Astrocyte (in vitro differentiated cells and primary cell): ENCODE measurements around the gene RUNX3. TPM values are rescaled to one million over a fixed set of nuclear protein-coding genes. Genes with fewer than 3 reads are reported as not detected.

Experiments
- DNase-seq: peaks from one replicate; pipeline ENCODE4 v3.0.0-alpha.2; 2010; ENCODE audit warnings: low read depth
- FAIRE-seq: peaks from 2 replicates; lab custom pipeline; 2011; peaks lifted over from hg19 to GRCh38; lab: Jason Lieb, UNC
- H2AFZ ChIP-seq: 2 replicates; pipeline ENCODE4 v1.6.0; 2012; ENCODE audit warnings: low read depth, low read length, inconsistent platforms
- H3K27ac ChIP-seq: 2 replicates; pipeline ENCODE4 v1.5.1; 2011; ENCODE audit warnings: low read depth, low read length, inconsistent platforms
- H3K27me3 ChIP-seq: 2 replicates; pipeline ENCODE4 v1.6.0; 2011; ENCODE audit warnings: low read length, inconsistent platforms; ENCODE audit not compliant: insufficient read depth
- H3K36me3 ChIP-seq: 2 replicates; pipeline ENCODE4 v1.5.1; 2011; ENCODE audit warnings: low read length, inconsistent platforms; ENCODE audit not compliant: insufficient read depth
- H3K4me1 ChIP-seq: 2 replicates; pipeline ENCODE4 v1.5.1; 2011; ENCODE audit warnings: low read length, inconsistent platforms; ENCODE audit not compliant: insufficient read depth
- H3K4me2 ChIP-seq: 2 replicates; pipeline ENCODE4 v1.6.0; 2012; ENCODE audit warnings: low read length, inconsistent platforms
- H3K4me3 ChIP-seq: 2 replicates; pipeline ENCODE4 v1.5.1; 2011; ENCODE audit warnings: low read depth, mild to moderate bottlenecking, low read length, inconsistent platforms; ENCODE audit not compliant: insufficient read depth
- H3K79me2 ChIP-seq: 2 replicates; pipeline ENCODE4 v1.6.0; 2012; ENCODE audit warnings: mild to moderate bottlenecking, low read length, inconsistent platforms; ENCODE audit not compliant: insufficient read depth
- H3K9ac ChIP-seq: 2 replicates; pipeline ENCODE4 v1.6.0; 2012; ENCODE audit warnings: mild to moderate bottlenecking, low read length, inconsistent platforms
- H3K9me3 ChIP-seq: 2 replicates; pipeline ENCODE4 v1.5.1; 2012; ENCODE audit warnings: low read depth, mild to moderate bottlenecking, low read length, inconsistent platforms; ENCODE audit not compliant: insufficient read depth
- H4K20me1 ChIP-seq: 2 replicates; pipeline ENCODE4 v1.6.0; 2012; ENCODE audit warnings: low read length, inconsistent platforms; ENCODE audit not compliant: insufficient read depth
- H3K27ac Mint-ChIP-seq: one replicate; pipeline ENCODE4 v1.8.0; 2021; ENCODE audit warnings: mild to moderate bottlenecking, mixed read lengths; ENCODE audit not compliant: unreplicated experiment
- H3K27me3 Mint-ChIP-seq: one replicate; pipeline ENCODE4 v1.8.0; 2021; ENCODE audit warnings: low read depth, mixed read lengths; ENCODE audit not compliant: unreplicated experiment
- H3K36me3 Mint-ChIP-seq: one replicate; pipeline ENCODE4 v1.8.0; 2021; ENCODE audit warnings: low read depth, mixed read lengths; ENCODE audit not compliant: unreplicated experiment
- H3K4me1 Mint-ChIP-seq: one replicate; pipeline ENCODE4 v1.8.0; 2021; ENCODE audit warnings: low read depth, mixed read lengths; ENCODE audit not compliant: unreplicated experiment
- H3K4me3 Mint-ChIP-seq: one replicate; pipeline ENCODE4 v1.8.0; 2021; ENCODE audit warnings: mild to moderate bottlenecking, moderate library complexity, mixed read lengths; ENCODE audit not compliant: unreplicated experiment
- H3K9me3 Mint-ChIP-seq: one replicate; pipeline ENCODE4 v1.8.0; 2021; ENCODE audit warnings: mild to moderate bottlenecking, mixed read lengths; ENCODE audit not compliant: unreplicated experiment
- EZH2 ChIP-seq: IDR thresholded peaks from 2 replicates; pipeline ENCODE4 v1.6.1; 2012; ENCODE audit warnings: mild to moderate bottlenecking, low read length, inconsistent platforms; ENCODE audit not compliant: insufficient read depth
- total RNA-seq: library from RNA; stranded (reverse); gene quantifications from 2 replicates; pipeline ENCODE4 v1.2.1, GENCODE V29; 2021
- TF ChIP-seq, protein P1 (sequence below): IDR thresholded peaks from 2 replicates; pipeline ENCODE4 v1.5.1; 2011; ENCODE audit warnings: low read depth, mild to moderate bottlenecking, inconsistent platforms, low read length, moderate library complexity; ENCODE audit not compliant: insufficient read depth

RUNX3 gene
- total RNA-seq, 1 donor from 2014 or later: 2.5 TPM

GRCh38 chr1:24888061-24888970 is 41.8 kb downstream of the RUNX3 start:
- Mint-ChIP-seq H3K36me3 (peaks cover 2% of the 10 kb centered on the region), H3K9me3 (peaks cover 33% of the 10 kb centered on the region)
- peaks cover 4% of the 10 kb centered on the region for H3K27me3 ChIP-seq

GRCh38 chr1:24886241-24886640 is 43.8 kb downstream of the RUNX3 start:
- Mint-ChIP-seq H3K27ac (no peak overlapping the region), H3K9me3 (peaks cover 31% of the 10 kb centered on the region), H3K4me3 (no peak overlapping the region), H3K4me1 (no peaks in the 10 kb centered on the region), H3K27me3 (peaks cover 15% of the 10 kb centered on the region), H3K36me3 (peaks cover 2% of the 10 kb centered on the region)
- H3K36me3 ChIP-seq: no peaks in the 10 kb centered on the region
- H3K4me2 ChIP-seq: no peak overlapping the region
- TF ChIP-seq, protein P1, sequence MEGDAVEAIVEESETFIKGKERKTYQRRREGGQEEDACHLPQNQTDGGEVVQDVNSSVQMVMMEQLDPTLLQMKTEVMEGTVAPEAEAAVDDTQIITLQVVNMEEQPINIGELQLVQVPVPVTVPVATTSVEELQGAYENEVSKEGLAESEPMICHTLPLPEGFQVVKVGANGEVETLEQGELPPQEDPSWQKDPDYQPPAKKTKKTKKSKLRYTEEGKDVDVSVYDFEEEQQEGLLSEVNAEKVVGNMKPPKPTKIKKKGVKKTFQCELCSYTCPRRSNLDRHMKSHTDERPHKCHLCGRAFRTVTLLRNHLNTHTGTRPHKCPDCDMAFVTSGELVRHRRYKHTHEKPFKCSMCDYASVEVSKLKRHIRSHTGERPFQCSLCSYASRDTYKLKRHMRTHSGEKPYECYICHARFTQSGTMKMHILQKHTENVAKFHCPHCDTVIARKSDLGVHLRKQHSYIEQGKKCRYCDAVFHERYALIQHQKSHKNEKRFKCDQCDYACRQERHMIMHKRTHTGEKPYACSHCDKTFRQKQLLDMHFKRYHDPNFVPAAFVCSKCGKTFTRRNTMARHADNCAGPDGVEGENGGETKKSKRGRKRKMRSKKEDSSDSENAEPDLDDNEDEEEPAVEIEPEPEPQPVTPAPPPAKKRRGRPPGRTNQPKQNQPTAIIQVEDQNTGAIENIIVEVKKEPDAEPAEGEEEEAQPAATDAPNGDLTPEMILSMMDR: no peak
- TF ChIP-seq EZH2: no peak
- peaks cover 8% of the 10 kb centered on the region for H3K4me1 ChIP-seq
- DNase-seq (no peak), FAIRE-seq (no peak)
- H3K27me3 ChIP-seq: peaks cover 6% of the 10 kb centered on the region
- H3K9me3 ChIP-seq: no peaks in the 10 kb centered on the region
- no peak overlapping the region for H3K27ac ChIP-seq
- H2AFZ ChIP-seq: no peak overlapping the region
- H3K9ac ChIP-seq: no peak overlapping the region
- H3K79me2 ChIP-seq: no peaks in the 10 kb centered on the region
- no peaks in the 10 kb centered on the region for H4K20me1 ChIP-seq
- no peak overlapping the region for H3K4me3 ChIP-seq

More at GRCh38 chr1:24888061-24888970, 41.8 kb downstream of the RUNX3 start:
- TF ChIP-seq, protein P1: no peak
- no peak for TF ChIP-seq EZH2
- DNase-seq: no peak
- Histone ChIP-seq H3K9me3 (no peaks in the 10 kb centered on the region), H3K4me2 (no peak overlapping the region), H3K79me2 (no peaks in the 10 kb centered on the region), H2AFZ (no peak overlapping the region), H4K20me1 (no peaks in the 10 kb centered on the region), H3K4me3 (no peak overlapping the region), H3K4me1 (peaks cover 8% of the 10 kb centered on the region), H3K27ac (no peak overlapping the region), H3K36me3 (no peaks in the 10 kb centered on the region), H3K9ac (no peak overlapping the region)
- Mint-ChIP-seq H3K4me3 (no peak overlapping the region), H3K27ac (no peak overlapping the region), H3K4me1 (no peaks in the 10 kb centered on the region), H3K27me3 (peaks cover 15% of the 10 kb centered on the region)
- no peak for FAIRE-seq

DNA sequence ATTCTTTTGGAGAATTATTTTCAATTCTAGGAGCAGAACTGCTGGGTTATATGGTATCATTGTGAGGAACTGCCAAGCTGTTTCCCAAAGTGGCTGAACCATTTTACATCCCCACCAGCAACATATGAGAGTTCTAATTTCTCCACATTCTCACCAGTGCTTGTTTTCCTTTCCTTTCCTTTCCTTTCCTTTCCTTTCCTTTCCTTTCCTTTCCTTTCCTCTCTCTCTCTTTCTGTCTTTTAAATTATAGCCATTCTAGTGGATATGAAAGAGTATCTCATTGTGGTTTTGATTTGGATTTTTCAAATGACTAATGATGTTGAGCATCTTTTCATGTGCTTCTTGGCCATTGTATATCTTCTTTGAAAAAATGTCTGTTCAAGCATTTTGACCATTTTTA is 45.3 kb downstream of the RUNX3 start:
- no peak overlapping the region for H3K4me3 ChIP-seq
- H3K27me3 ChIP-seq: peaks cover 8% of the 10 kb centered on the region
- FAIRE-seq: no peak
- H3K9me3 Mint-ChIP-seq: peaks cover 28% of the 10 kb centered on the region
- no peak overlapping the region for H3K9ac ChIP-seq
- H3K36me3 ChIP-seq: no peaks in the 10 kb centered on the region
- no peaks in the 10 kb centered on the region for H3K79me2 ChIP-seq
- H3K4me2 ChIP-seq: no peak overlapping the region
- DNase-seq: no peak
- peaks cover 2% of the 10 kb centered on the region for H3K36me3 Mint-ChIP-seq
- no peak overlapping the region for H3K27ac ChIP-seq
- no peak for TF ChIP-seq EZH2
- TF ChIP-seq, protein P1: no peak
- no peak overlapping the region for H3K4me3 Mint-ChIP-seq
- H3K27me3 Mint-ChIP-seq: peaks cover 15% of the 10 kb centered on the region
- peaks cover 8% of the 10 kb centered on the region for H3K4me1 ChIP-seq
- no peaks in the 10 kb centered on the region for H3K4me1 Mint-ChIP-seq
- H3K9me3 ChIP-seq: no peaks in the 10 kb centered on the region
- no peak overlapping the region for H2AFZ ChIP-seq
- H4K20me1 ChIP-seq: no peaks in the 10 kb centered on the region
- H3K27ac Mint-ChIP-seq: no peak overlapping the region
